GM19025 (cell line): Measurements from ENCODE around the gene HIP1.
"Not testable (repeated sequence)": the region's sequence is repeated elsewhere in the genome, so short reads cannot be mapped to it uniquely, and the experiment has no call there.

Source experiments
- ATAC-seq: cut with Tn5 transposase; IDR thresholded peaks from one replicate; pipeline ENCODE4 v1.9.1; 2021; ENCODE audit warnings: mild to moderate bottlenecking, low read depth, moderate library complexity; ENCODE audit not compliant: unreplicated experiment

The HIP1 gene

GRCh38 chr7:75717746-75718145 lies 21.0 kb downstream of the HIP1 start:
- not testable (repeated sequence) for ATAC-seq

DNA sequence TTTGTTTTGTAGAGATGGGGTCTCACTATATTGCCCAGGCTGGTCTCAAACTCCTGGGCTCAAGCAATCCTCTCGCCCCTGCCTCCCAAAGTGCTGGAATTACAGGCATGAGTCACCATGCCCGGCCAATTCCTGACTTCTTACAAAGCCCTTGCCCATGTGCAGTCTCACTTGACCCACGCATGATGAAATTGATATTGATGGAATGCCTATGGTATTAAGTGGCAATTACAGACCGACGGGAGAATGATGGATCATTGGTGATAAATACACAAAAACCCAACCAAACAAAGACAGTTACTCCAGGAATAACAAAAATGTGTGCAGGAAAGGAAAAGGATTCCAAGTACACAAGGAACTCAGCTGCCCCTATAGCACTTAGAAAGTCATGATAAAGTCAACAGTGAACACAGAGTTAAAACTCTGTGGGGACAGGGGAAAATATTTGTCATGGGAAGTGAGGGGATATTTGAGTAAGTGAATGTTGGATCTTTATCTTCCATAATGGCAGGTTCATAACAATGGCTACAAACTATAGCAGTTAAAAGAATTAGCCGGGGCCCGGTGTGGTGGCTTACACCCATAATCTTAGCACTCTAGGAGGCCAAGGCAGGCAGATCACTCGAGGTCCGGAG lies 21.6 kb downstream of the HIP1 start:
- ATAC-seq, result no peak

- no peak for ATAC-seq
Measured at GRCh38 chr7:75715864-75716263, 22.9 kb downstream of the HIP1 start.

DNA sequence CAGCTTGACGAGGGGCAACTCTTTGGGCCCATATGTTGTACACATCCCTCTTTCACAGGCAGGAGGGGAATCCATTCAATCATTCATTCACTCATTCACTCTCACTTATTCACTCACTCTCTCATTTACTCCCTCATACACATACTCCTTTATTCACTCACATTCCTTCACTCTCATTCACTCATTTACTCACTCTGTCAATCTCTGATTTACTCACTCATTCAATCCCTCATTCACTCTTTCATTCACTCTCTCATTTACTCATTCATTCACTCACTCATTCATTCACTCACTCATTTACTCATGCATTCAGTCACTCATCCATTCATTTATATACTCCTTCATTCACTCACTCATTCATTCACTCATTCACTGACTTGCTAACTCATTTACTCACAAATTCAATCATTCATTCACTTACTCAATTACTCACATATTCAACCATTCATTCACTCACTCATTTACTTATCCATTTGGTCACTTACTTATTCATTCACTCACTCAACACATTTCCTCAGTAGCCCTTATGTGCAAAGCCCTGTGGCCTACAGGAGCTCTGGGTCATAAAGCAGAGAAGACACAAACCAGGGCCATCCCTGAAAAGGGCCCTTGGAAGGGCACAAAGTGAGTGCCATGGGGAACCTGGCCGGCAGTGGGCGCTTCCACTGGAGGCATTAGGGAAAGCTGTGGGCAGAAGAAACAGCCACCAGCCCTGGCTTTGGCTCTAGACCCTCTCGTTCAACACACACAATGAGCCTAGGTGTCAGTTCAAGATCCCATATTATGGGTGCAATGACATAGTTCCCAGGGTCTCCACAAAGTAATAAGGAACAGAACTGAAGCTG lies 26.0 kb downstream of the HIP1 start:
- no peak for ATAC-seq

DNA sequence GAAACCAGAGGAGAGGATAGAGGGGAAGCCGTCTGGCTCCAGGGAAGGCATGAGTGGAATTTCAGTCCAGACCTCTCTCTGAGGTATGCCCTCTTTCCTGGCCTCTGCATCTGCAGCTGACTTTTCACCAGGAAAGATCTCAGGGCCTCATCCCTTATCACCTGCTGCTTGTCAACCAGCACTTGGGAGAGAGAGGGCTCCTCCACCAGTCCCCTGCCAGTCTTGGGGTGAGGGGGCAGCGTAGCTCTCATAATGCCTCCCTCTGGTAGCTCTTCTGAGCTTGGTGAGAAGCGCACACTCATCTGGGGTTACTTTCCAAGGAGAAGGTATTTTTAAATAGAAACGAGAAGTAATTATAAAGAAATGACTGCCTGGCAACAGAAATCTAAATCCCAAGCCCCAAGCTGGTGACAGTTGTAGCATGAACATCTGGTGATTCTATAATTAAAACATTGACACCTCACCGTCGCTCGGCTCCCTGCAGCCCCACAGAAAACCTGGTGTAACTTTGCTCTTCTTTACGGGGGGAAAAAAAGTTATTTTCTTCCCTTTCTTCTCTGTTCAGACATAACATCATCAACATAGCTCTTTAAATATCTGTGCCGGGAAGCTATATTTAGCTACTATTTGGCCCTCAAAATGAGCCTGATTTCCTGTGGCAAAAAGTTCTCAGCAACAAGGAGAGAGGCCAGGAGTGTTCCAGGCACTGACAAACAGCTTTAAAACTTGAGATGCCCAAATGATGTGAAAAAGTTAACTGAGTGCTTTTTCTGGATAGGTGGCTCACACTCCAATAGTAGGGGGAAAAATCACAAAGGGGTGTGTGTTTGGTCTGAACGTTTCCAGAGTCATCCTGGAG lies 26.9 kb downstream of the HIP1 start:
- ATAC-seq, result no peak

GRCh38 chr7:75711076-75711475 lies 27.7 kb downstream of the HIP1 start:
- no peak for ATAC-seq

DNA sequence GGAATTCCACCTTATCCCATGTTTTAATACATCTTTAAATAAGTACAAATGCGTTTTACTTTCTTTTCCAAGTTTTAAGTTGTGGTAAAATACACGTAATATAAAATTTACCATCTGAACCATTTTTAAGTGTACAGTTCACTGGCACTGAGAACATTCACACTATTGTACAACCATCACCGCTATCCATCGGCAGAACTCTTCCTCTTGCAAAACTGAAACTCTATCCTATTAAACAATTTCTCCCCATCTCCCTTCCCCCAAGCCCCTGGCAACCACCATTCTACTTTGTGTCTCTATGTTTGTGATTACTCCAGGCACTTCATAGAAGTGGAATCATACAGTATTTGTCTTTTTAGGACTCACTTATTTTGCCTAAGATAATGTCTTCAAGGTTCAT lies 33.8 kb downstream of the HIP1 start:
- no peak for ATAC-seq

DNA sequence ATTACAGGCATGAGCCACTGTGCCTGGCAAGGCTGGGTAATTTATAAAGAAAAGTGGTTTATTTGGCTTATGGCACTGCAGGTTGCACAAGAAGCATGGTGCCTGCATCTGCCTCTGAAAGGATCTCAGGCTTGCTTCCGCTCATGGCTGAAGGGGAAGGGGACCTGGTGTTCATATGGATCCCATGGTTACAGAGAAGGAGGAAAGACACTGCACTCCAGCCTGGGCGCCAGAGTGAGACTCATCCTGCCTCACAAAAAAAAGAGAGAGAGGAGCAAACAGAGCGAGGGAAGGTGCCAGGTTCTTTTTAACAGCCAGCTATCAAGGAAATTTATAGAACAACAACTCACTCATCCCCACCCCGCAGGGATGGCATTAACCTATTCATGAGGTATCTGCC lies 36.2 kb downstream of the HIP1 start:
- ATAC-seq, result no peak

DNA sequence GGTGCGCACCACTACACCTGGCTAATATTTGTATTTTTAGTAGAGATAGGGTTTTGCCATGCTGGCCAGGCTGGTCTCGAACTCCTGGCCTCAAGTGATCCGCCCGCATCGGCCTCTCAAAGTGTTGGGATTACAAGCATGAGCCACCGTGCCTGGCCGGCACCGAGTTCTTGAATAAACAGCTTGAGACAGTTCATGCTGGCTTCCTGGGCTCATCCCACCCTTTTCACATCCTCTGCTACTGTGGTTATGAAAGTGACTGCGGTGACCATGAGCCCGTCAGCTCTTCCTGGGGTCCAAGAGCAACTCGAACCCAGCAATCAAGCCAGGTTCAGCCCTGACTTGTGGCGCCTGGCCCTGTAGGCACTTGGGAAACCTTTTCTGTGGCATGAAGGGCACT lies 38.7 kb downstream of the HIP1 start:
- ATAC-seq, result no peak

DNA sequence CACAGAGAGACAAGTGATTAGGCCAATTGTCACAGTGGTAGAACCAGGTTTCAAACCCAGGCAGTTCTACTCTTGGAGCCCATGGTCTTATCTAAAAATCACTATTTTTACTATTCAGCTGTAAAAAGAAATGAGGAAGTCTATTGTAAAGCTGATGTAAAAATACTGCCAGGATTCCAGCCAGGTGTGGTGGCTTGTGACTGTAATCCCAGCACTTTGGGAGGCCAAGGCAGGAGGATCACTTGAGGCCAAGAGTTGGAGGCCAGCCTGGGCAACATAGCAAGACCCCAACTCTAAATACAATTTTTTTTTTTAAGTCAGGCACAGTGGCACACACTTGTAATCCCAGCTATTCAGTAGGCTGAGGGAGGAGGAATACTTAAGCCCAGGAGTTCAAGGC lies 40.4 kb downstream of the HIP1 start:
- ATAC-seq, result no peak

DNA sequence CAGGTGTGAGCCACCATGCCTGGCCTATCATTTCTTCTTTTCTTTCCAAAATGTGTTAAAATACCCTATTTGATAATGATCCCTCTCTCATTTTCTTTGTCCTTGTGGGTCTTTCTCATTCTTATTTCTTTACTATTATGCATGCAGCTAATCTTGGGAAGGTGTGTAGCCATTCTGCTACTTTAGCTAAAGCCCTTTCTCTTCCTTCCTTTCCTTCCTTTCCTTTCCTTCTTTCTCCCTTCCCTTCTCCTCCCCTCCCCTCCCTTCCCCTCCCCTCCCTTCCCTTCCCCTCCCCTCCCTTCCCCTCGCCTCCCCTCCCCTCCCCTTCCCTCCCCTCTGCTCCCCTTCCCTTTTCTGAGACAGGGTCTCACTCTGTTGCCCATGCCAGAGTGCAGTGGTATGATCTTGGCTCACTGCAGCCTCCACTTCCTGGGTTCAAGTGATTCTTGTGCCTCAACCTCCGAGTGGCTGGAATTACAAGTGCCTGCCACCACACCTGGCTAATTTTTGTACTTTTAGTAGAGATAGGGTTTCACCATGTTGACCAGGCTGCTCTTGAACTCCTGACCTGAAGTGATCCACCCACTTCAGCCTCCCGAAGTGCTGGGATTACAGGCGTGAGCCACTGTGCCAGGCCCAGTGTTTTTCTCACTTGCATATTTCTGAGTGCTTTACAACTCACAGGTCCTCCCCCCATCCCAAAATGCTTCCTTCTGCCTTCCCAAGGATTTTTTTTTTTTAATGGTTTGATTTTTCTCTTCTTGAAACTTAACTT lies 42.3 kb downstream of the HIP1 start:
- ATAC-seq, result no peak

- no peak for ATAC-seq
Measured at GRCh38 chr7:75694638-75695399, 43.9 kb downstream of the HIP1 start.

- ATAC-seq, result not testable (repeated sequence)
Measured at GRCh38 chr7:75693668-75694067, 45.1 kb downstream of the HIP1 start.

- no peak for ATAC-seq
Measured at GRCh38 chr7:75691793-75692543, 46.8 kb downstream of the HIP1 start.

- ATAC-seq, result no peak
Measured at GRCh38 chr7:75690121-75690523, 48.6 kb downstream of the HIP1 start.

DNA sequence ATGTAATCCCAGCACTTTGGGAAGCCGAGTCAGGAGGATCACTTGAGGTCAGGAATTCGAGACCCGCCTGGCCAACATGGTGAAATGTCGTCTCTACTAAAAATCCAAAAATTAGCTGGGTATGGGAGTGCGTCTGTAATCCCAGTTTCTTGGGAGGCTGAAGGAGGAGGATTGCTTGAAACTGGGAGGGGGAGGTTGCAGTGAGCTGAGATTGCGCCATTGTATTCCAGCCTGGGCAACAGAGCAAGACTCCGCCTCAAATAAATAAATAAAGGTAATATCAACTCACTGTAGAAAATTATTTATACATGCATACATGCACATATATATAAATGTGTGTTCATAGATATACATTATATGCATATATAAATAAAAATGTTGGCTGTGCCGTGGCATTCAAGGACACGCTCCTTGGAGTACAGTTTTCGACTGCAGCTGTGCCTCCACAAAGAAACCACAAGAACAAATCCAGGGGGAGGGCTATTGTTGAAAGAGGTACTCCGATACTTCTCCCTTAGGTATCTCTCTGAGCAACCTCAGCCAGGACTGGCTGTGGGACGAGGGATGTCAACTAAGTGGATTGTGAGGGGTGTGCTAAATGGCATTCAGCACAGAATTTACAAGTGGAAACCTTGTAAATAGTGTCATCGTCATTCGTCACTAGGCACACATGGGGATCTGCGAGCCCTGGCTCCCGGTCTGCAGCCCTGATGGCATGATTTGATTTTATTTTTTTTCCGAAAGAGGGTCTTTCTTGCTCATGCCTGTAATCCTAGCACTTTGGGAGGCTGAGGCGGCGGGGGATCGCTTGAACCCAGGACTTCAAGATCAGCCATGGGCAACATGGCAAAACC lies 49.3 kb downstream of the HIP1 start:
- ATAC-seq, result no peak

DNA sequence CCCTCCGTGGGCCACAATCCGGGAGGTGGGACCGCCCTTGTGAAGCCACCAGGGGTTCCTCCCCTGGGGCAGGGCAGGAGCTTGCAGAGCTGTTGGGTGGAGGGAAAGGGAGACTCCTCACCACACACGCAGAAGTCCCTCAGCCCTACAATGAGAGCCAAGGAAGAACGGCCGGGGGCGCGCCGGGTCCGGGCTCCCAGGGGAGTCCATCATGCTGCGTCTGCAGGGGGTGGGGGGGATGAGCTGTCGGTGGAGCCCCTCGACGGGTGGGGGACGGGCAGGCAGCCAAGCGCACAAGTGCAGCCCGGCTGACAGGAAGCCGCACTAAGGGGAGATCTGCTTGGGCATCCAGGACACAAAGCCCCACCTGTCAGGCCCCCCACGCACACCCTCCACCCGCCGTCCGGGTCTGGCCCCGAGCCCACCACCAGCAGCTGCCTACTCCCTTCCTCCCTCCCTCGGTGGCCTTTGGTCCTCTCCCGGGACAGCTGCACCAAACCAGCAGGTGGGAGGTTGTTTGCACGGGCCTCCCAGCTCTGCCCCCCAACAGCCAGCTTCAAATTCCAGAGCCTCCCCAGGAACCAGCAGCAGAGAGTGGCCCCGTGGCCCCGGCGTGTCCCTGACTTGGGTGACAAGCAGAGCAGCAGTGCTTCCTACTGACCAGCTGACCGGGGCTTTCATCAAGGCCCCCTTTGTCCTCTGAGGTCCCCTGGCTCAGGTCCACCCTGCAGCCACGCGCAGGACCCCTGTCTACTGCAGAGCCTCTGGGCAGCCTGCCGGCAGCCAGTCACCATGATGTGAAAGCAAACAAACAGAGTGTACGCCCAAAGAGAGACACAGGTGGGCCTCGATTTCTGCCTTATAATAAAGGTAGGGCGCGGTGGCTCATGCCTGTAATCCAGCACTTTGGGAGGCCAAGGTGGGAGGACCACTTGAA lies 50.3 kb downstream of the HIP1 start:
- ATAC-seq, result no peak
